A673 (cell line): ENCODE results near the gene PLEKHF1.

Experiments used
- CTCF ChIP-seq: fragments of 300-800, 200-600 bp; sonication (generic); conservative IDR thresholded peaks from 2 replicates; pipeline ENCODE4 v1.5.1; 2017; ENCODE audit warnings: low read depth, mild to moderate bottlenecking, antibody characterized with exemption, low read length, moderate library complexity, mixed read lengths
- EZH2 ChIP-seq: fragments of 200-600 bp; sonication (generic); IDR thresholded peaks from 2 replicates; pipeline ENCODE4 v1.6.1; 2017; ENCODE audit warnings: borderline replicate concordance, low read depth, mild to moderate bottlenecking, mixed read lengths, antibody characterized with exemption, low read length; ENCODE audit not compliant: poor library complexity, severe bottlenecking

- TF ChIP-seq CTCF: no peak
- no peak for TF ChIP-seq EZH2
Observed at GRCh38 chr19:29687244-29687896, 22.1 kb downstream of the PLEKHF1 start.
